IMR-90 (cell line): Measurements from ENCODE around the gene GNG2.

ENCODE experiments used
- BHLHE40 ChIP-seq: fragments of 150-350 bp; IDR thresholded peaks from 2 replicates; pipeline ENCODE4 v1.6.1; 2016; ENCODE audit warnings: mild to moderate bottlenecking, low read depth, low read length
- CHD1 ChIP-seq: IDR thresholded peaks from 2 replicates; pipeline ENCODE4 v1.6.1; 2012; ENCODE audit warnings: low read depth, low read length, improper control_type of control experiment
- CTCF ChIP-seq: conservative IDR thresholded peaks from 2 replicates; pipeline ENCODE4 v1.5.1; 2012; ENCODE audit warnings: mild to moderate bottlenecking, low read depth, low read length, improper control_type of control experiment
- ELK1 ChIP-seq: fragments of 150-350 bp; IDR thresholded peaks from 2 replicates; pipeline ENCODE4 v1.6.1; 2016; ENCODE audit warnings: low read depth, mild to moderate bottlenecking, low read length, moderate library complexity, borderline replicate concordance
- POLR2A ChIP-seq: IDR thresholded peaks from 2 replicates; pipeline ENCODE4 v1.6.1; 2012; ENCODE audit warnings: mild to moderate bottlenecking, low read depth, low read length
- RAD21 ChIP-seq: IDR thresholded peaks from 2 replicates; pipeline ENCODE4 v1.6.1; 2012; ENCODE audit warnings: low read length, improper control_type of control experiment
- RCOR1 ChIP-seq: IDR thresholded peaks from 2 replicates; pipeline ENCODE4 v1.6.1; 2012; ENCODE audit warnings: mild to moderate bottlenecking, low read length, improper control_type of control experiment; ENCODE audit not compliant: insufficient replicate concordance
- RFX5 ChIP-seq: IDR thresholded peaks from 2 replicates; pipeline ENCODE4 v1.8.0; 2012; ENCODE audit warnings: low read depth, mild to moderate bottlenecking, low read length, moderate library complexity
- USF2 ChIP-seq: fragments of 150-350 bp; IDR thresholded peaks from 2 replicates; pipeline ENCODE4 v1.6.1; 2017; ENCODE audit warnings: mild to moderate bottlenecking, antibody characterized with exemption, low read length, low read depth

GRCh38 chr14:52013984-52014600, 153.7 kb downstream of the GNG2 start:
- TF ChIP-seq CTCF, result no peak
- no peak for TF ChIP-seq POLR2A
- TF ChIP-seq RCOR1, result no peak
- no peak for TF ChIP-seq ELK1
- TF ChIP-seq RFX5, result no peak
- TF ChIP-seq BHLHE40, result no peak
- TF ChIP-seq USF2, result no peak
- no peak for TF ChIP-seq CHD1
- TF ChIP-seq RAD21, result no peak
